HEK293 (cell line): ENCODE results near the gene RPS24.

ENCODE experiments used
- CTCF ChIA-PET: fragments of 350-600 bp; formaldehyde crosslinking; extraction: SDS; loops from one replicate; lab custom pipeline; 2021; ENCODE audit warnings: antibody characterized with exemption; lab: Yijun Ruan, JAX
- POLR2A ChIA-PET: fragments of 300-600 bp; formaldehyde crosslinking; extraction: SDS; loops from one replicate; lab custom pipeline; 2020; ENCODE audit warnings: antibody characterized with exemption, inconsistent platforms; lab: Yijun Ruan, JAX
- H3K27ac ChIP-seq: fragments of 200-500 bp; sonication (Bioruptor generic); 2 replicates; pipeline ENCODE4 v1.5.1; 2014; ENCODE audit warnings: low read depth, low read length, control low read depth, inconsistent platforms; ENCODE audit errors: extremely low read depth
- H3K36me3 ChIP-seq, 2 experiments: fragments of 200-500 bp in 1 of 2; sonication (Bioruptor generic) in 1 of 2; 1 replicate in 1 of 2; 2 replicates in 1 of 2; pipeline ENCODE4 v1.5.1; 2014 to 2017; ENCODE audit warnings: inconsistent platforms in 2 of 2, low read length in 2 of 2; ENCODE audit not compliant: control insufficient read depth in 2 of 2, insufficient read depth in 1 of 2
- H3K4me1 ChIP-seq: fragments of 200-500 bp; sonication (Bioruptor generic); 2 replicates; pipeline ENCODE4 v1.5.1; 2014; ENCODE audit warnings: mild to moderate bottlenecking, low read length, inconsistent platforms; ENCODE audit not compliant: control insufficient read depth, insufficient read depth
- H3K4me3 ChIP-seq: 2 replicates; pipeline ENCODE4 v1.5.1; 2011; ENCODE audit warnings: low read depth, mild to moderate bottlenecking, control low read depth, low read length, moderate library complexity
- H3K9me3 ChIP-seq: fragments of 200-500 bp; sonication (Bioruptor generic); 2 replicates; pipeline ENCODE4 v1.5.1; 2014; ENCODE audit warnings: low read depth, low read length, inconsistent platforms; ENCODE audit not compliant: control insufficient read depth, insufficient read depth
- GFI1B ChIP-seq: fragments of 450-650 bp; formaldehyde crosslinking; IDR thresholded peaks from 2 replicates; pipeline ENCODE4 v1.5.1; 2016; ENCODE audit warnings: missing biosample characterization, missing genetic modification characterization
- HIC1 ChIP-seq: fragments of 450-650 bp; formaldehyde crosslinking; IDR thresholded peaks from 2 replicates; pipeline ENCODE4 v1.5.1; 2016; ENCODE audit warnings: missing biosample characterization, missing genetic modification characterization
- KLF17 ChIP-seq: fragments of 450-650 bp; formaldehyde crosslinking; IDR thresholded peaks from 2 replicates; pipeline ENCODE4 v1.5.1; 2016; ENCODE audit warnings: missing biosample characterization, missing genetic modification characterization
- SCRT1 ChIP-seq: fragments of 450-650 bp; formaldehyde crosslinking; IDR thresholded peaks from 2 replicates; pipeline ENCODE4 v1.5.1; 2016; ENCODE audit warnings: missing biosample characterization, missing genetic modification characterization, borderline replicate concordance
- YY1 ChIP-seq: fragments of 450-650 bp; formaldehyde crosslinking; IDR thresholded peaks from 2 replicates; pipeline ENCODE4 v1.5.1; 2018; ENCODE audit warnings: missing biosample characterization, missing genetic modification characterization
- ZBTB7A ChIP-seq: fragments of 450-650 bp; formaldehyde crosslinking; IDR thresholded peaks from 2 replicates; pipeline ENCODE4 v1.5.1; 2016; ENCODE audit warnings: low read depth, missing biosample characterization, missing genetic modification characterization
- ZNF155 ChIP-seq: fragments of 450-650 bp; formaldehyde crosslinking; IDR thresholded peaks from 2 replicates; pipeline ENCODE4 v1.5.1; 2016; ENCODE audit warnings: missing biosample characterization, missing genetic modification characterization
- ZNF324 ChIP-seq: fragments of 450-650 bp; formaldehyde crosslinking; IDR thresholded peaks from 2 replicates; pipeline ENCODE4 v1.5.1; 2016; ENCODE audit warnings: missing biosample characterization, missing genetic modification characterization
- ZNF37A ChIP-seq: fragments of 450-650 bp; IDR thresholded peaks from 2 replicates; pipeline ENCODE4 v1.5.1; 2018; ENCODE audit warnings: missing biosample characterization, missing genetic modification characterization
- ZNF449 ChIP-seq: fragments of 450-650 bp; formaldehyde crosslinking; IDR thresholded peaks from 2 replicates; pipeline ENCODE4 v1.5.1; 2017; ENCODE audit warnings: missing biosample characterization, mild to moderate bottlenecking, missing genetic modification characterization, moderate library complexity
- ZNF473 ChIP-seq: fragments of 450-650 bp; formaldehyde crosslinking; IDR thresholded peaks from 2 replicates; pipeline ENCODE4 v1.5.1; 2017; ENCODE audit warnings: missing biosample characterization, missing genetic modification characterization
- ZNF518A ChIP-seq: fragments of 450-650 bp; formaldehyde crosslinking; conservative IDR thresholded peaks from 2 replicates; pipeline ENCODE4 v1.5.1; 2016; ENCODE audit warnings: low read depth, missing biosample characterization, missing genetic modification characterization
- ZNF529 ChIP-seq: fragments of 450-650 bp; formaldehyde crosslinking; IDR thresholded peaks from 2 replicates; pipeline ENCODE4 v1.5.1; 2017; ENCODE audit warnings: missing genetic modification characterization, missing biosample characterization; ENCODE audit not compliant: insufficient replicate concordance
- ZNF555 ChIP-seq: fragments of 450-650 bp; formaldehyde crosslinking; conservative IDR thresholded peaks from 2 replicates; pipeline ENCODE4 v1.5.1; 2017; ENCODE audit warnings: missing biosample characterization, mild to moderate bottlenecking, missing genetic modification characterization, inconsistent platforms
- ZNF610 ChIP-seq: fragments of 450-650 bp; formaldehyde crosslinking; IDR thresholded peaks from 2 replicates; pipeline ENCODE4 v1.5.1; 2016; ENCODE audit warnings: missing biosample characterization, missing genetic modification characterization, borderline replicate concordance
- ZNF645 ChIP-seq: fragments of 450-650 bp; formaldehyde crosslinking; IDR thresholded peaks from 2 replicates; pipeline ENCODE4; 2016; ENCODE audit warnings: missing biosample characterization, missing genetic modification characterization
- ZNF692 ChIP-seq: fragments of 450-650 bp; formaldehyde crosslinking; IDR thresholded peaks from 2 replicates; pipeline ENCODE4 v1.5.1; 2016; ENCODE audit warnings: missing biosample characterization, missing genetic modification characterization
- ZNF785 ChIP-seq: fragments of 450-650 bp; formaldehyde crosslinking; IDR thresholded peaks from 2 replicates; pipeline ENCODE4 v1.5.1; 2016; ENCODE audit warnings: missing biosample characterization, missing genetic modification characterization

Gene RPS24

GRCh38 chr10:78044179-78044578, 10.5 kb downstream of the RPS24 start:
- peaks cover 17 to 47% of the 10 kb centered on the region in 2 experiments for H3K36me3 ChIP-seq
- TF ChIP-seq ZNF473 (tag by site-specific recombination) = no peak
- TF ChIP-seq ZNF529 (tag by site-specific recombination) = no peak
- TF ChIP-seq ZNF449 (tag by site-specific recombination) = no peak
- no peak for TF ChIP-seq ZNF610 (tag by site-specific recombination)
- no peak for TF ChIP-seq GFI1B (tag by site-specific recombination)
- TF ChIP-seq SCRT1 = no peak
- no peak for TF ChIP-seq ZNF37A (tag by site-specific recombination)
- no peak for TF ChIP-seq ZNF692
- no peak for TF ChIP-seq ZBTB7A (tag by site-specific recombination)
- no peak for TF ChIP-seq ZNF324 (tag by site-specific recombination)
- no peak for TF ChIP-seq ZNF785 (tag by site-specific recombination)
- no peak for TF ChIP-seq KLF17
- no peak for TF ChIP-seq HIC1 (tag by site-specific recombination)
- TF ChIP-seq ZNF555 (tag by site-specific recombination) = no peak
- TF ChIP-seq YY1 (tag by site-specific recombination) = no peak
- TF ChIP-seq ZNF155 (tag by site-specific recombination) = no peak
- TF ChIP-seq ZNF645 (tag by site-specific recombination) = no peak
- TF ChIP-seq ZNF518A (tag by site-specific recombination) = no peak
- POLR2A ChIA-PET = no interaction called here
- H3K4me1 ChIP-seq = no peaks in the 10 kb centered on the region
- no peak overlapping the region for H3K4me3 ChIP-seq
- no peaks in the 10 kb centered on the region for H3K9me3 ChIP-seq
- no peak overlapping the region for H3K27ac ChIP-seq
- CTCF ChIA-PET = interaction anchor here (0.9 kb wide), 1 partner anchor 522 kb away, joined by 3 read pairs; no protein-coding TSS in a partner anchor
